Ascending aorta (tissue), 2 donors: ENCODE results near the gene HCFC1. TPM values are rescaled to one million over a fixed set of nuclear protein-coding genes. Genes with fewer than 3 reads are reported as not detected.

Source experiments
- DNase-seq, 2 donors: peaks; one replicate each; pipeline ENCODE4 v3.0.0-alpha.2; 2019; ENCODE audit warnings: low spot score in 2 of 2
- H3K27ac ChIP-seq, 2 donors: fragments of 200-600 bp; sonication (generic); one replicate each; pipeline ENCODE4 v1.5.1; 2016 to 2017; ENCODE audit warnings: mild to moderate bottlenecking in 1 of 2
- H3K27me3 ChIP-seq: fragments of 200-600 bp; sonication (generic); one replicate; pipeline ENCODE4 v1.5.1; 2017
- H3K36me3 ChIP-seq, 2 donors: fragments of 200-600 bp; sonication (generic); one replicate each; pipeline ENCODE4 v1.5.1; 2016
- H3K4me1 ChIP-seq, 2 donors: fragments of 200-600 bp; sonication (generic); one replicate each; pipeline ENCODE4 v1.5.1; 2016 to 2017; ENCODE audit warnings: mild to moderate bottlenecking in 1 of 2
- H3K4me3 ChIP-seq, 2 donors: fragments of 200-600 bp; sonication (generic); one replicate each; pipeline ENCODE4 v1.5.1; 2016 to 2017; ENCODE audit warnings: mild to moderate bottlenecking in 1 of 2
- H3K9me3 ChIP-seq, 2 donors: fragments of 200-600 bp; sonication (generic); one replicate each; pipeline ENCODE4 v1.5.1; 2016
- intact Hi-C: fragments of 100-400 bp; cut with DNase I; formaldehyde crosslinking; loops from one replicate; pipeline ENCODE4 v1.15.1; 2023
- total RNA-seq: library from RNA; depleted of rRNA; stranded (reverse); fragments of >200 nt; gene quantifications from one replicate; pipeline ENCODE4 v1.1.0, GENCODE V29; 2016
- TF ChIP-seq, protein P1 (sequence below), 3 experiments: fragments of 200-600 bp in 2 of 3; fragments of 450-650 bp in 1 of 3; sonication (generic) in 2 of 3; IDR thresholded peaks; one replicate each; pipeline ENCODE4 v1.5.1; 2016 to 2019; ENCODE audit warnings: antibody characterized with exemption in 3 of 3, mild to moderate bottlenecking in 1 of 3, moderate library complexity in 1 of 3

Gene HCFC1
- total RNA-seq, 1 donor from 2014 or later: 91.4 TPM

DNA sequence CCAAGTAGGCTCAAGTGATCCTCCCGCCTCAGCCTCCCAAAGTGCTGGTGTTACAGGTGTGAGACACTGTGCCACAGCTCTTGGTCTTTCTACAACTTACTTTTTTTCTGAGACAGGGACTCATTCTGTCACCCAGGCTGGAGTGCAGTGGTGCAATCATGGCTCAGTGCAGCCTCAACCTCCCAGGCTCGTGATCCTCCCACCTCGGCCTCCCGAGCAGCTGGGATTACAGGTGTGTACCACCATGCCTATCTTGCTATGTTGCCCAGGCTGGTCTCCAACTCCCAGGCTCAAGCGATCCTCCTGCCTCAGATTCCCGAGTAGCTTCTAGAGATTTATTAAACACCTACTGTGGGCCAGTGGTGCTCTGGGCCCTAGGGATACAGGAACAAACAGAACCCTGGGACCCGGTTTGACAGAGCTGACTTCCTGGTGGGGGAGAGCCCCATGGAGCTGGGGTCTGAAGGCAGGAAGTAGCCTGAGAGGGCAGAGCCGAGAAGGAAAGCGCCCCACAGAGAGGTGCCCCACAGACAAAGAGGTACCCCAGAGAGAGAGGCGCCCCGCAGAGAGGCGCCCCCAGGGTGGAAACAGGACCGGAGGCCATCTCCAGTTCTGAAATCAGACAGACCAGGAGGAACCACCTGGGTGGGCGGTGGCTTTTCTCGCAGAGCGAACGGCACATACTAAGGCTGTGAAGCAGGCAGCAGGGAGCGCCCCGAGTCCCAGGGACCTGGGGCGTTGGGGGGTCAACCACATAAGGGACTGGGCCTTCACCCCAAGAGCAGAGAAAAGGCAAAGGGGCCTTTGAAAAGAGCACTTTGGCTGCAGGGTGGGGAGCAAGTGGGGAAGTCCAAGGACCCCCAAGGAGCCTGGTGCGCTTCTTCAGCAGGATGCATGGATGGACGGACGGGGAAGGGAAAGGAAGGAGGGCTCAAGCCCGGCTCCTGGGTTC, 43.1 kb upstream of the HCFC1 start:
- TF ChIP-seq, protein P1, sequence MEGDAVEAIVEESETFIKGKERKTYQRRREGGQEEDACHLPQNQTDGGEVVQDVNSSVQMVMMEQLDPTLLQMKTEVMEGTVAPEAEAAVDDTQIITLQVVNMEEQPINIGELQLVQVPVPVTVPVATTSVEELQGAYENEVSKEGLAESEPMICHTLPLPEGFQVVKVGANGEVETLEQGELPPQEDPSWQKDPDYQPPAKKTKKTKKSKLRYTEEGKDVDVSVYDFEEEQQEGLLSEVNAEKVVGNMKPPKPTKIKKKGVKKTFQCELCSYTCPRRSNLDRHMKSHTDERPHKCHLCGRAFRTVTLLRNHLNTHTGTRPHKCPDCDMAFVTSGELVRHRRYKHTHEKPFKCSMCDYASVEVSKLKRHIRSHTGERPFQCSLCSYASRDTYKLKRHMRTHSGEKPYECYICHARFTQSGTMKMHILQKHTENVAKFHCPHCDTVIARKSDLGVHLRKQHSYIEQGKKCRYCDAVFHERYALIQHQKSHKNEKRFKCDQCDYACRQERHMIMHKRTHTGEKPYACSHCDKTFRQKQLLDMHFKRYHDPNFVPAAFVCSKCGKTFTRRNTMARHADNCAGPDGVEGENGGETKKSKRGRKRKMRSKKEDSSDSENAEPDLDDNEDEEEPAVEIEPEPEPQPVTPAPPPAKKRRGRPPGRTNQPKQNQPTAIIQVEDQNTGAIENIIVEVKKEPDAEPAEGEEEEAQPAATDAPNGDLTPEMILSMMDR (IDR thresholded peaks at IDR 0.05): no peak
- DNase-seq: no peak
- Histone ChIP-seq H3K36me3 (peaks cover 13 to 15% of the 10 kb centered on the region in 2 donors), H3K4me3 (no peak overlapping the region), H3K4me1 (no peaks in the 10 kb centered on the region), H3K27ac (no peak overlapping the region), H3K9me3 (no peaks in the 10 kb centered on the region), H3K27me3 (no peaks in the 10 kb centered on the region)
- intact Hi-C loops: loop anchor here (2.0 kb wide), 1 partner anchor 36 kb away; no protein-coding TSS in a partner anchor

DNA sequence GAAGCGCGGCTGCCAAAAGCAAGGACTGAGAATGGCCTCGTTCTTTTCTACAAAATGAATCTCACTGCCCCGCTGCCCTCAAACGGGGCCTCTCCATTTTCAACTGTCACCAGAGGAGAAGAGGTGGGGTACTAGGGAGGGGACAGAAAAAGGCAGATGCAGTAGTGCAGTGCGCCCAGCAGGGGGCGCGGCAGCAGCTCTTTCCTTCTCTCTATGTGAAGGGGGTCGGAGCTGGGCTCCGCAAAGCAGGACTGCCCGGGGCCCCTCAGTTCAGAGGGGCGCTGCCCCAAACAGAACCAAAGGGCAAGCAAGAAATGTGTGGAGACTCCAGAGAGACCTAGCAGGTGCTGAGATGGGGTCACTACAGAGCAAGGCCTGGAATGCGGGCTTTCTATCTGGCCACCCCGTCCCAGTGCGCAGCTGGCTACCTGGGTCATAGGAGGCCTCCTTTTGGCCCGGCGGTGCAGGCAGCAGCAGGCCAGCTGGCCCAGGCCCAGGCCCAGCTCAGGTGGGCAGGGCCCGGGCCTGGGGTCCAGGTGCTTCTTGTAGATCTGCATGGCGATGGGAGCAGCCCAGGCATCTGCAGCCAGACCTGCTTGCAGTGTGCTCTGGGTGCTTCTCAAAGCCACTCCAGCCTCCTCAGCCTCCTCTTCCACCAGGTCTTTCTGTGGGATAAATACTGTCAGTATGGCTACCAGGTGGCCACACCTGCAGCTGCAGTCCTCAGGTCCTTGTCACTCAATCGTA, 42.2 kb upstream of the HCFC1 start:
- TF ChIP-seq, protein P1 (IDR thresholded peaks at IDR 0.05): peak; percentile 71 to 94 (median 88)
- Histone ChIP-seq H3K36me3 (peaks cover 13 to 15% of the 10 kb centered on the region in 2 donors), H3K4me1 (no peaks in the 10 kb centered on the region), H3K9me3 (no peaks in the 10 kb centered on the region), H3K27me3 (no peaks in the 10 kb centered on the region), H3K27ac (no peak overlapping the region), H3K4me3 (no peak overlapping the region)
- intact Hi-C loops: loop anchor here (2.0 kb wide), 1 partner anchor 37 kb away; no protein-coding TSS in a partner anchor
- DNase-seq: no peak

DNA sequence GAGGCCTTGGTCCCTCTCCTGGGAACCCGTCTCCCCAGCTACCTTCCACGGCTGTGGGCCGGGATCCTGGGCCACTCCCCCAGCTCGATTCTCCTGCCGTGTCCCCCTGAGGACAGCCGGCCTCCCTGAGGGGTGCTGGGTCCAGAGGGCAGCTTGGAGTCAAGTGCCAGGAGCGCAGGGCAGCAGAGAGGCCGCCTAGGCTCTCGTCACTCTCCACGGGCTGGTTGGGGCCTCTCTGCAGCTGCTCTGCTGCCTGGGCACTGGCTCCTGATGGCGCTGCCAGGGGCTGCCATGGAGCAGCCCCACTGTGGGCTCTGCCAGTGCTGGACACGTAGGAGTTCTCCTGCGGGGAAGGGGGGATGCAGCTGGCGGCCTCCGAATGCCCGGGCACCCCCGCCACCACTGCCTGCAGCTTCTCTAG, 41.4 kb upstream of the HCFC1 start:
- Histone ChIP-seq H3K36me3 (peaks cover 13 to 15% of the 10 kb centered on the region in 2 donors), H3K4me3 (no peak overlapping the region), H3K9me3 (no peaks in the 10 kb centered on the region), H3K4me1 (no peaks in the 10 kb centered on the region), H3K27ac (no peak overlapping the region), H3K27me3 (no peaks in the 10 kb centered on the region)
- intact Hi-C loops: no loop called here
- DNase-seq: no peak
- TF ChIP-seq, protein P1 (IDR thresholded peaks at IDR 0.05): no peak

DNA sequence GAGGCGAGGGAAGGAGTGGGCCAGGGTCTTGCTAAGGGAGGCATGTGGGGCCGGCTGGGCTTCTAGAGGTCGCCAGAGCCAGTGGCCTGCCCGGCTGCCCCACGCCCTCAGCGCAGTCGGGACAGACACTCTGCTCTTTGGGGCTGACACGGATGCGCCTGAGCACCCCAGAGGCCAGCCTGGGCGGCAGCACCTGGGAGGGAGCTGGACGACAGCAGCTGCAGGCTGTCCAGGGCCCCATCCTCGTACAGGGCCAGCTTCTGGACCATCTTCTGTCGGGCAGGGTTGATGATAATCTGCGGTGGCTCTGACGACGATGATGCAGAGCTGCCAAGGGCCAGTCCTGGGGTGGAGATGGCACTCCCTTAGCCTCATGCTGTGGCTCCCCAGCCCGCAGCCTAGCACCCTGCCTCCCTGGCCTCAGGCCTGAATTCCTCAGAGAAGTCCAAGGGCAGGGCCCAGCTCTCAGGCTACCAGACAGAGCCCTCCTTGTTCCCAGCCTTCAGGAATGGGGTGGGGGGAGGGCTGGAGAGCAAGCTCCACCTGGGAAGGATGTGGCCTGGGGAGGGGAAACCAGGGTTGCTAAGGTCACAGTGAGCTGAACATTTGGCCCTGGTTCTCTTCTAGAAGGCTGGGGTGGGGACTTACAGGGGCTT, 40.8 kb upstream of the HCFC1 start:
- Histone ChIP-seq H3K27ac (no peak overlapping the region), H3K27me3 (no peaks in the 10 kb centered on the region)
- intact Hi-C loops: no loop called here

More for the DNA sequence above, 40.8 kb upstream of the HCFC1 start:
- peaks cover 13 to 15% of the 10 kb centered on the region in 2 donors for H3K36me3 ChIP-seq
- H3K4me1 ChIP-seq: no peaks in the 10 kb centered on the region
- DNase-seq: no peak
- TF ChIP-seq, protein P1 (IDR thresholded peaks at IDR 0.05): no peak
- no peaks in the 10 kb centered on the region for H3K9me3 ChIP-seq
- no peak overlapping the region for H3K4me3 ChIP-seq
